ENCODE data around the gene FMOD.
A peak's percentile ranks its signal among the peaks of the same experiment; 100 is the strongest.

FMOD gene

DNA sequence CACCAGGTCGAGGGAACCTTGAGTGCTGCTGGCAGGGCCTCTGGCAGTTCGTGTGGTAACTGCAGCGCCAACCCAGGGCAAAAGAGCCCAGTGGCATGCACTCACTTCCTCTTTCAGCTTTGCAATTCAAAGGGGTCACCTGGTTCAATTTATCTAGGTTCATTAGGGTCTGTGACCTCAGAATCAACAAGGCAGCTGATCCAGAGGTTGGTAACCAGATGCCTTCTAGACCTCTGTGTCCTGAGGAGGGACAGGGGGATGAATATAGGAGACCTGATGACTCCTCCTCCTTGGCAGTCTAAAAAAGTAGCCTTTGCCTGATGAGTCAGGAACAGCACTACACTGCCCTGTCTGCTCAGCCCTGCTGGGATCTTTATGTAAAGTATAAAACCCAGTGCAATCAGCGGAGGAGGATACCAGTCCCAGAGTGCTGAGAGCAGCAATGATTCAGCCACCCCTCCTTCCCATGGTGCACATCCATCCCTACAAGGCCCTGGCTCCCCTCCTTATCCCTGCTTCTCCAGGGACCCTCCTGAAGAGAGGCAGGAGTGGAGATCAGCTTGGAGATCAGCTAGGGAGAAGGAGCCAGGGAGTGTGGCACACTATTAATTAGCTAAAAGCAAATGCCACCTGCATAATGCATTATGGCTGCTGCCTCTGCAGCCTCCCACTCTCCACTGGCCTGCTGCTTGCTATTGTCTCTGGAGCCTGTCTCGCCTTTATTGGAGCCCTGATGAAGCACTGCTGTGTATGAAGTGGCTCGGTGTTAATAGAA is 11.2 kb upstream of the FMOD start:
- H3K27me3 ChIP-seq (ENCODE audit: control insufficient read depth in 1 of 2, insufficient read depth in 2 of 2, low read length in 2 of 2): no peaks in the 10 kb centered on the region
- H3K4me1 ChIP-seq (ENCODE audit: control insufficient read depth in 1 of 2, insufficient read depth in 2 of 2, low read length in 2 of 2): peaks cover 24 to 28% of the 10 kb centered on the region in 2 donors
- H3K9me3 ChIP-seq (ENCODE audit: control insufficient read depth in 1 of 2, low read length in 2 of 2): no peaks in the 10 kb centered on the region
- H3K36me3 ChIP-seq (ENCODE audit: control insufficient read depth in 1 of 2, insufficient read depth in 2 of 2, low read length in 2 of 2): no peaks in the 10 kb centered on the region
- no peak overlapping the region for H3K9ac ChIP-seq (ENCODE audit: low read depth in 1 of 2, low read length in 2 of 2)
- no peak overlapping the region for H3K4me3 ChIP-seq (ENCODE audit: low read depth in 1 of 2, low read length in 2 of 2)
- no peak overlapping the region for H3K27ac ChIP-seq (ENCODE audit: low read depth, low read length)

DNA sequence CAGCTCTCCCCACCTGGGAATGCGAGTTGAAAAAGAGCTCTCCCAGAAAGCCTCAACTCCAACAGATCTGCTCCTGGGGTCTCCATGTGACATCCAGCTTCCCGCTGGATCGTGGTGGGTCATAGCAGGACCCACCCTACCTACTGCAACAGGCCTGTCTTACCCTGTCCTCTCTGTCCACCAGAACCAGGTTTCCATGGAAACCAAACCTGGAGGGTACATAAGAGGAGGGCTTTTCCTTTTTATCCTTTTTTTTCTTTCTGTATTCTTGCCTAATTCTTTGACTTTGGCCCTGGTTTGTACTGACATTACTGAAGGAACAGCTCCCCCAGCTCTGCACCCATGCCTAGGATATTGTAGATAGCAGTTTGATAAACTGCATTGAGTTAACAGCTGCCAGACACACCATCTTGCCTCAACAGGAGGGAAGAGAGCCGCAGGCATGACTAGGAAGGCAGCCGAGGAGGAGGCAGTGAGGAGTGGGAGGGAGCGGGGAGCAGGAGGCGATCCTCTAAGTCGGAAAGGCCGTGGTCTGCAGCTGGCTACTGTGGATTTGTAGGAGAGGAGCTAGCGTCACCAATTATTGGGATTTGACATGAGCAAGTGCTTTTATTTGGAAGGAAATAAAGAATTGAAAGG is 9.7 kb upstream of the FMOD start:
- H3K27me3 ChIP-seq (ENCODE audit: control insufficient read depth in 1 of 2, insufficient read depth in 2 of 2, low read length in 2 of 2): no peaks in the 10 kb centered on the region
- H3K9ac ChIP-seq (ENCODE audit: low read depth in 1 of 2, low read length in 2 of 2): no peak overlapping the region
- H3K9me3 ChIP-seq (ENCODE audit: control insufficient read depth in 1 of 2, low read length in 2 of 2): no peaks in the 10 kb centered on the region
- no peaks in the 10 kb centered on the region for H3K36me3 ChIP-seq (ENCODE audit: control insufficient read depth in 1 of 2, insufficient read depth in 2 of 2, low read length in 2 of 2)
- peaks cover 24 to 25% of the 10 kb centered on the region in 2 donors for H3K4me1 ChIP-seq (ENCODE audit: control insufficient read depth in 1 of 2, insufficient read depth in 2 of 2, low read length in 2 of 2)
- H3K27ac ChIP-seq (ENCODE audit: low read depth, low read length): no peak overlapping the region
- no peak overlapping the region for H3K4me3 ChIP-seq (ENCODE audit: low read depth in 1 of 2, low read length in 2 of 2)

DNA sequence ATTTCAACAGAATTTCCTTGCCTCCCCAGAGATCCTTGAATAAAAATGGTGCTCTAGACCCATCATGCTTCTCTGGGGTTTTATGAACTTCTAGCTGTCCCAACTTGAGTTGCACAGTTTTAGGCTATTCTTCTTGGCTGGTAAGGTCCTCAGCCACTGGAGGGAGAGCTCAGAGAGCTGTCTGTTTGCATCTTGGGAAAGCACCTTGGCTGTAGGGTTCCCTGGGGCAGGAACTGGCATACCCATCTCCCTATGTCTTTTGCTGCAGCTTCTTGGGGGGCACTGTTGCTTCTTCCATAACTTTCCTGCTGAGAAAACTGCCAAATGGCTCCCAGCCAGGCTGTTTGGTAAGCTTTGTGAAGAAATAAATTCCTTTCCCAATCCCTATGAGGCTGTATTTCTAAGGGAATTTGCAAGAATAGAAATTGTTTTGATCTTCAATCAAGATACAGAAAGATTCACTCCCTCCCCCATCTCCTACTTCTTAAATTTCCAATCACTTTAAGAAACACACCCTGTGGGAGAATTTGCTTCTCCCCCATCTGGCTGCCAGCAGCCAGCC is 8.2 kb upstream of the FMOD start:
- Histone ChIP-seq H3K27me3 (ENCODE audit: control insufficient read depth in 1 of 2, insufficient read depth in 2 of 2, low read length in 2 of 2) (no peaks in the 10 kb centered on the region), H3K36me3 (ENCODE audit: control insufficient read depth in 1 of 2, insufficient read depth in 2 of 2, low read length in 2 of 2) (no peaks in the 10 kb centered on the region), H3K9me3 (ENCODE audit: control insufficient read depth in 1 of 2, low read length in 2 of 2) (no peaks in the 10 kb centered on the region), H3K9ac (ENCODE audit: low read depth in 1 of 2, low read length in 2 of 2) (no peak overlapping the region), H3K4me3 (ENCODE audit: low read depth in 1 of 2, low read length in 2 of 2) (no peak overlapping the region), H3K4me1 (ENCODE audit: control insufficient read depth in 1 of 2, insufficient read depth in 2 of 2, low read length in 2 of 2) (peaks cover 11 to 13% of the 10 kb centered on the region in 2 donors), H3K27ac (ENCODE audit: low read depth, low read length) (no peak overlapping the region)

DNA sequence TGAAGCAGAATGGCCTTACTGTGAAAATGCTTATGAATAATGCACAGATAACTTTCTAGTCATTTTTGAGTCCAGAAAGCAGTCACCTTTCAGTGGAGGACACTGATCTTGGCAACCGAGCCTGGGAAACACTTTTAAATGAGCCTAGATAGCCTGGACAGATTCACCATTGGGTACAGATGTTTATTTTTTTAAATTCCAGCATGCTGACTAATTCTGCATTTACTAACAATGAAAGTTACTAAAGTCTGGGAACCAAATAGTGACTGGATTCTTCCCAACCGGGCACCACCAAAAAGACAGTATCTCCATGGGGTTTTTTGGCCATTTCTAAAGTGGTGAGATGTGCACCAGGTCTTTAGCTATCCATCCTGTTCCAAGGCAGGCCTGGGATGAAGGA is 3.3 kb upstream of the FMOD start:
- Histone ChIP-seq H3K4me3 (ENCODE audit: low read depth in 1 of 2, low read length in 2 of 2) (no peak overlapping the region), H3K36me3 (ENCODE audit: control insufficient read depth in 1 of 2, insufficient read depth in 2 of 2, low read length in 2 of 2) (no peaks in the 10 kb centered on the region), H3K9ac (ENCODE audit: low read depth in 1 of 2, low read length in 2 of 2) (no peak overlapping the region), H3K9me3 (ENCODE audit: control insufficient read depth in 1 of 2, low read length in 2 of 2) (no peaks in the 10 kb centered on the region), H3K27ac (ENCODE audit: low read depth, low read length) (no peak overlapping the region), H3K4me1 (ENCODE audit: control insufficient read depth in 1 of 2, insufficient read depth in 2 of 2, low read length in 2 of 2) (peaks cover 0 to 19% of the 10 kb centered on the region in 2 donors), H3K27me3 (ENCODE audit: control insufficient read depth in 1 of 2, insufficient read depth in 2 of 2, low read length in 2 of 2) (no peaks in the 10 kb centered on the region)

DNA sequence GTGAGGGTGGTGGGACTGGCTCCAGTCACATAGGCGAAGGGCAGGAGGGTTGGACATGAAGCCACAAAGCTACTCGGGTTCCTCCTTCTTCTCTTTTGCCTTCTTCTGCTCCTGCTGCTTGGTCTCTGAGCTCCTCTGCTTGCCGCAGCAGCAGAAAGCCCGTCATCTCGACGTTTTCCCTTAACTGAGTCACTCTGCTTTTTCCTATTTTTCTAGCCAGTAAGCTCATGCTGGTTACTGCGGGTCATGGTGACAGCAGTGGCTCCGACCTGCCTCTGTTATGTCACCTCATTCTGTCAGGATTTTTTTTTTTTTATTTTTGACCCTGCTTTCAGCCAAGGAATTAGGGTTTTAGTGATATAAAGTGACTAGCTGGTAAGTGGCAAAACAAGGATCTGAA is 2.6 kb upstream of the FMOD start:
- Histone ChIP-seq H3K9ac (ENCODE audit: low read depth in 1 of 2, low read length in 2 of 2) (no peak overlapping the region), H3K9me3 (ENCODE audit: control insufficient read depth in 1 of 2, low read length in 2 of 2) (no peaks in the 10 kb centered on the region), H3K4me3 (ENCODE audit: low read depth in 1 of 2, low read length in 2 of 2) (no peak overlapping the region), H3K27ac (ENCODE audit: low read depth, low read length) (no peak overlapping the region), H3K4me1 (ENCODE audit: control insufficient read depth in 1 of 2, insufficient read depth in 2 of 2, low read length in 2 of 2) (peaks cover 0 to 19% of the 10 kb centered on the region in 2 donors), H3K36me3 (ENCODE audit: control insufficient read depth in 1 of 2, insufficient read depth in 2 of 2, low read length in 2 of 2) (no peaks in the 10 kb centered on the region), H3K27me3 (ENCODE audit: control insufficient read depth in 1 of 2, insufficient read depth in 2 of 2, low read length in 2 of 2) (no peaks in the 10 kb centered on the region)

DNA sequence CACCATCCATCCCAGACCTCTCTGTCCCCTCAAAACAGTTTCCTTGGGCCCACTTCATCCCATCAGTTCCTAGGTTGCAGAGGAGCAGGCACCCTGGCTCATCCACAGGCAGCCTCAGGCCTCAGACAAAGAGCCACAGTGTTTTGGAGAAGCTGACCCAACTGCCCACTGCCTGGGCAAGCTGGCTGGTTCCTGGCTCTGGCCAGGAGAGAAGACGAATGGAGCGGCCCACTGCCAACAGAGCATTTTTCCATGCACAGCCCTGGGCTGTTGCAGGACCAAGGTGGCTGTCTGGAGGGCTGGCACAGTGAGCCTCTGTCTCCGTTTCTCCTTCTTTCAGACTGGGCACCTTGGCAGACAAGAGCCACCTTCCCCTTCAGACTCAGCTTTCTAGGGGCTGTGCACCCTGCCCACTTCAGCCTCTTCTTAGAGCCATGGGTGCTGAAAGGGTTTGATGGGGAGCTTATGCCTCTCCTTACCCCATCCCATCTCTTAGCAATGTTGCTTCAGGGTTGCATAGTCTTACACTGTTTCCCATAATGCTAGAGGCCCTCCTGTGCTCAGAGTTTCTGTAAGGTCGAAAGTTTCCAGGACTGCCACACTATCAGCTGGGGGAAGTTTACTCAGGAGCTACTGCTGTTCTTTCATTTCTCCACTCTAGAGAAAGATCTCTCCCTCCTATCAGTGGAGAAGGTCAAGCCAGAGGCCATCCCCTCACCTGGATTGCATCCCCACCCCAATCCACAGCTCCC is 973 bp downstream of the FMOD start:
- no peak overlapping the region for H3K27ac ChIP-seq (ENCODE audit: low read depth, low read length)
- peaks cover 0 to 19% of the 10 kb centered on the region in 2 donors for H3K4me1 ChIP-seq (ENCODE audit: control insufficient read depth in 1 of 2, insufficient read depth in 2 of 2, low read length in 2 of 2)
- H3K4me3 ChIP-seq (ENCODE audit: low read depth in 1 of 2, low read length in 2 of 2): peak overlapping the region; percentile 23 to 37
- H3K27me3 ChIP-seq (ENCODE audit: control insufficient read depth in 1 of 2, insufficient read depth in 2 of 2, low read length in 2 of 2): no peaks in the 10 kb centered on the region
- no peak overlapping the region for H3K9ac ChIP-seq (ENCODE audit: low read depth in 1 of 2, low read length in 2 of 2)
- no peaks in the 10 kb centered on the region for H3K36me3 ChIP-seq (ENCODE audit: control insufficient read depth in 1 of 2, insufficient read depth in 2 of 2, low read length in 2 of 2)
- no peaks in the 10 kb centered on the region for H3K9me3 ChIP-seq (ENCODE audit: control insufficient read depth in 1 of 2, low read length in 2 of 2)

DNA sequence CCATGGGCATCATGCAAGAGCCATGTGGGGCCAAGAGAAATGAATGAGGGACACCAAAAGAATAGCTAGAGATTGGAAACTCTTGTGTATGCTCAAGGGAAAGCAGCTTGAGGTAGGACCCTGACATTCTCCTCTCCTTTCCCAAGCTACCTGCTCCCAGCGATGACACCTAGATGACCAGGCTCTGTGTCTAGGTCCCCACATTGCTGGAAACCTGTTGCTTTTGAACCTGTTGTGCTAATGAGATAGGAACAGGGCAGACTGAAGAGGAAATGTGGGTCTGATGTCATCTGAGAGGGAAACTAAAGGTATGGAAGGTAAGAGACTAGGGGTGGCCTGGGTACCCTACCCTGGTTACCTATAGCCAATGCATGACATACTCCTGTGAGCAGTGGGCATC is 1.8 kb downstream of the FMOD start:
- Histone ChIP-seq H3K4me1 (ENCODE audit: control insufficient read depth in 1 of 2, insufficient read depth in 2 of 2, low read length in 2 of 2) (peaks cover 0 to 19% of the 10 kb centered on the region in 2 donors), H3K9ac (ENCODE audit: low read depth in 1 of 2, low read length in 2 of 2) (no peak overlapping the region), H3K9me3 (ENCODE audit: control insufficient read depth in 1 of 2, low read length in 2 of 2) (no peaks in the 10 kb centered on the region), H3K36me3 (ENCODE audit: control insufficient read depth in 1 of 2, insufficient read depth in 2 of 2, low read length in 2 of 2) (no peaks in the 10 kb centered on the region), H3K27me3 (ENCODE audit: control insufficient read depth in 1 of 2, insufficient read depth in 2 of 2, low read length in 2 of 2) (no peaks in the 10 kb centered on the region), H3K27ac (ENCODE audit: low read depth, low read length) (no peak overlapping the region), H3K4me3 (ENCODE audit: low read depth in 1 of 2, low read length in 2 of 2) (no peak overlapping the region)

DNA sequence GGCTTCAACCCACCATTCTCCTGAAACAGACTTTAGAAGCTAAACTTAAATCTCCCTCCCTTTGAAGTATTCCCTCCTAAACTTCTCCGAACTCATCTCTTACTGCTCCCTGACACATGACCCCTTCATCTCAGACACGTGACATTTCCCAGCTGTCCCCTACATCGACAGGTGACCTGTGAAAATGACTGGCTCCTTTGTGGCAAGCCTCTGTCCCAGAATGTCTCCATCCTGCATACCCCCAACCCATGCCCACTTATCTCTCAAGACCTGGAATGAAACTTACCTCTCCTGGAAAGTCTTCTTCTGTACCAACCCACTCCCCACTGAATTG is 4.2 kb downstream of the FMOD start:
- Histone ChIP-seq H3K4me3 (ENCODE audit: low read depth in 1 of 2, low read length in 2 of 2) (no peak overlapping the region), H3K4me1 (ENCODE audit: control insufficient read depth in 1 of 2, insufficient read depth in 2 of 2, low read length in 2 of 2) (peaks cover 7 to 23% of the 10 kb centered on the region in 2 donors), H3K36me3 (ENCODE audit: control insufficient read depth in 1 of 2, insufficient read depth in 2 of 2, low read length in 2 of 2) (no peaks in the 10 kb centered on the region), H3K9me3 (ENCODE audit: control insufficient read depth in 1 of 2, low read length in 2 of 2) (no peaks in the 10 kb centered on the region), H3K9ac (ENCODE audit: low read depth in 1 of 2, low read length in 2 of 2) (no peak overlapping the region), H3K27me3 (ENCODE audit: control insufficient read depth in 1 of 2, insufficient read depth in 2 of 2, low read length in 2 of 2) (no peaks in the 10 kb centered on the region), H3K27ac (ENCODE audit: low read depth, low read length) (no peak overlapping the region)

DNA sequence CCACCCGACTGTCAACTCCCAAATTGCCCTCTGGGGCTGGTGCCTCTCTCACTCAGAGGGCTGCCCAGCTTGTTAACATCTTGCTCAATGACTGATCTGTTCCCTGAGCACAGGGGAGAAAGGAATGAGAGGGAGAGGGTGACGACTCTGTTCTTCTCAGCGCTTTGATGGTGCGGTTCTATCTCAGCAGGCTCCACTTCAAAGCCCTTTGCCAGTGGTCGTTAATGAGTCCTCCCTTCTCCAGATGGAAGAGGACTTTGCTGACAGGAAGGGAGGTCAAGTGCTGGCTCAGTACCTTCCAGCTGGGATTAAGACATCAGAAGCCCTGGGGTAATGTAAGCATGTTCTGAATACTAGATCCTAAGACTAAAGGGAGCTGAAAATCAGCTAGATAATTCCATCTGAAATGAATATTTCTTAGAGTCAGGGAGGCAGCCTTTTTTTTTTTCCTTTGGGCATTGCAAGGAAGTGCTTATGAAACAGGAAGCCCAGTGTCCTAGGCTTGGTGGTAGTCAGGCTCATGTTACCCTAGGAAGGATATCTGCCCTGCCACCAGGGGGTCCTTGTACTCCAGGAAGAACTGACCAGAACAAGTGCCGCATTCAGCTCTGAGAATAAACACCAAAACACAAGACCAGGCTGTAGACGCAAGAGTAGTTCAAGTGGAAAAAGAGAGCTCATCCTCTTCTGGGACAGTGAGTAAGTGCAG is 4.7 kb downstream of the FMOD start:
- Histone ChIP-seq H3K36me3 (ENCODE audit: control insufficient read depth in 1 of 2, insufficient read depth in 2 of 2, low read length in 2 of 2) (no peaks in the 10 kb centered on the region), H3K9ac (ENCODE audit: low read depth in 1 of 2, low read length in 2 of 2) (no peak overlapping the region)

More for the DNA sequence above, 4.7 kb downstream of the FMOD start:
- Histone ChIP-seq H3K4me1 (ENCODE audit: control insufficient read depth in 1 of 2, insufficient read depth in 2 of 2, low read length in 2 of 2) (peaks cover 7 to 19% of the 10 kb centered on the region in 2 donors), H3K27me3 (ENCODE audit: control insufficient read depth in 1 of 2, insufficient read depth in 2 of 2, low read length in 2 of 2) (no peaks in the 10 kb centered on the region), H3K9me3 (ENCODE audit: control insufficient read depth in 1 of 2, low read length in 2 of 2) (no peaks in the 10 kb centered on the region), H3K4me3 (ENCODE audit: low read depth in 1 of 2, low read length in 2 of 2) (no peak overlapping the region), H3K27ac (ENCODE audit: low read depth, low read length) (no peak overlapping the region)

Data from duodenal mucosa (tissue), 2 donors.